GM12878 (cell line): ENCODE measurements around the gene CUTA. TPM values are rescaled to one million over a fixed set of nuclear protein-coding genes. Genes with fewer than 3 reads are reported as not detected.

ENCODE experiments used
- ATAC-seq: fragments of 200-7000 bp; cut with Tn5 transposase; 3 replicates; pipeline ENCODE4 v1.9.1; 2020; ENCODE audit warnings: mild to moderate bottlenecking, moderate library complexity
- BruUV-seq: library from RNA; stranded (reverse); fragments of 400-500 nt; replicated peaks from 2 replicates; lab custom pipeline; 2021; lab: Mats Ljungman, UMichigan
- CTCF ChIA-PET: fragments of 300-600 bp; sonication (Branson Sonifier 250); formaldehyde crosslinking; extraction: SDS; loops from one replicate; lab custom pipeline; 2021; ENCODE audit warnings: inconsistent platforms; lab: Yijun Ruan, JAX
- POLR2A ChIA-PET: fragments of 350-600 bp; formaldehyde crosslinking; extraction: SDS; loops from one replicate; lab custom pipeline; 2021; ENCODE audit warnings: inconsistent platforms; lab: Charles Lee
- RAD21 ChIA-PET: fragments of 300-600 bp; sonication (Branson Sonifier 250); formaldehyde crosslinking; loops from one replicate; lab custom pipeline; 2023; ENCODE audit warnings: antibody characterized with exemption; ENCODE audit not compliant: unreplicated experiment; lab: Charles Lee
- SMC1A ChIA-PET: fragments of 300-600 bp; sonication (Branson Sonifier 250); formaldehyde crosslinking; loops from one replicate; lab custom pipeline; 2023; ENCODE audit not compliant: unreplicated experiment, uncharacterized antibody; lab: Charles Lee
- DNase-seq: peaks from one replicate; pipeline ENCODE4 v3.0.0-alpha.2; 2011; ENCODE audit warnings: low read depth, low spot score
- FAIRE-seq: peaks from 3 replicates; lab custom pipeline; 2011; peaks lifted over from hg19 to GRCh38; lab: Jason Lieb, UNC
- H2AFZ ChIP-seq: 2 replicates; pipeline ENCODE4 v1.6.0; 2011; ENCODE audit warnings: low read depth, low read length, control low read depth; ENCODE audit not compliant: control insufficient read depth
- H3K27ac ChIP-seq: 2 replicates; pipeline ENCODE4 v1.5.1; 2011; ENCODE audit warnings: control low read depth; ENCODE audit not compliant: control insufficient read depth, insufficient read depth
- H3K27me3 ChIP-seq, 2 experiments: replicated peaks in 1 of 2; 2 replicates each; pipeline versions ENCODE4 v1.6.0 to v1.6.1; 2011; ENCODE audit warnings: low read length in 1 of 2; ENCODE audit not compliant: control insufficient read depth in 2 of 2, insufficient read depth in 2 of 2
- H3K36me3 ChIP-seq, 2 experiments: 2 replicates each; pipeline ENCODE4 v1.5.1; 2011; ENCODE audit warnings: low read length in 1 of 2; ENCODE audit not compliant: control insufficient read depth in 2 of 2, insufficient read depth in 2 of 2
- H3K4me1 ChIP-seq: 2 replicates; pipeline ENCODE4 v1.6.1; 2011; ENCODE audit warnings: mild to moderate bottlenecking, low read length, moderate library complexity, mixed read lengths; ENCODE audit not compliant: control insufficient read depth, insufficient read depth
- H3K4me2 ChIP-seq: 2 replicates; pipeline ENCODE4 v1.6.0; 2011; ENCODE audit warnings: control low read depth; ENCODE audit not compliant: control insufficient read depth, insufficient read depth
- H3K4me3 ChIP-seq: fragments of 200-600 bp; sonication (generic); 2 replicates; pipeline ENCODE4 v1.5.1; 2016
- H3K79me2 ChIP-seq: 2 replicates; pipeline ENCODE4 v1.6.0; 2011; ENCODE audit warnings: low read length; ENCODE audit not compliant: control insufficient read depth, insufficient read depth
- H3K9ac ChIP-seq: 2 replicates; pipeline ENCODE4 v1.8.0; 2011; ENCODE audit warnings: low read length, control low read depth, mixed read lengths; ENCODE audit not compliant: control insufficient read depth, insufficient read depth
- H3K9me3 ChIP-seq: replicated peaks from 3 replicates; pipeline ENCODE4 v1.5.1; 2011; ENCODE audit warnings: mild to moderate bottlenecking, low read length; ENCODE audit not compliant: control insufficient read depth, insufficient read depth
- H4K20me1 ChIP-seq: 2 replicates; pipeline ENCODE4 v1.6.0; 2011; ENCODE audit not compliant: control insufficient read depth, insufficient read depth
- CTCF ChIP-seq, 3 experiments: IDR thresholded peaks in 2 of 3; conservative IDR thresholded peaks in 1 of 3; 2 replicates each; pipeline ENCODE4 v1.5.1; 2011; ENCODE audit warnings: low read depth in 3 of 3, low read length in 3 of 3, mild to moderate bottlenecking in 3 of 3, control low read depth in 2 of 3, moderate library complexity in 2 of 3, inconsistent platforms in 1 of 3, mixed read lengths in 1 of 3; ENCODE audit not compliant: control insufficient read depth in 2 of 3, insufficient read depth in 1 of 3; ENCODE audit errors: extremely low read depth in 1 of 3
- ETV6 ChIP-seq, 2 experiments: fragments of 450-650 bp in 1 of 2; IDR thresholded peaks in 1 of 2; conservative IDR thresholded peaks in 1 of 2; 2 replicates each; pipeline ENCODE4 v1.6.1; 2014; ENCODE audit warnings: antibody characterized with exemption in 1 of 2, borderline replicate concordance in 1 of 2, low read depth in 1 of 2, mild to moderate bottlenecking in 1 of 2, moderate library complexity in 1 of 2
- FOXK2 ChIP-seq: fragments of 450-650 bp; IDR thresholded peaks from 2 replicates; pipeline ENCODE4 v1.6.1; 2017; ENCODE audit warnings: mild to moderate bottlenecking, moderate library complexity
- MEF2A ChIP-seq: IDR thresholded peaks from 2 replicates; pipeline ENCODE4 v1.6.1; 2011; ENCODE audit warnings: low read depth, mild to moderate bottlenecking, low read length, moderate library complexity; ENCODE audit not compliant: insufficient read depth
- MXI1 ChIP-seq: fragments of 150-350 bp; IDR thresholded peaks from 2 replicates; pipeline ENCODE4 v1.6.1; 2011; ENCODE audit warnings: low read depth, mild to moderate bottlenecking, inconsistent platforms, low read length, improper control_type of control experiment
- NR2C1 ChIP-seq: fragments of 450-650 bp; IDR thresholded peaks from 2 replicates; pipeline ENCODE4 v1.6.1; 2017; ENCODE audit warnings: antibody characterized with exemption, mild to moderate bottlenecking, moderate library complexity
- PAX8 ChIP-seq: fragments of 450-650 bp; IDR thresholded peaks from 2 replicates; pipeline ENCODE4 v1.6.1; 2017; ENCODE audit warnings: mild to moderate bottlenecking, moderate library complexity
- RAD21 ChIP-seq: IDR thresholded peaks from 2 replicates; pipeline ENCODE4 v1.6.1; 2011; ENCODE audit warnings: mild to moderate bottlenecking, low read depth, low read length, moderate library complexity; ENCODE audit not compliant: insufficient read depth
- RELB ChIP-seq: fragments of 450-650 bp; IDR thresholded peaks from 2 replicates; pipeline ENCODE4 v1.6.1; 2017; ENCODE audit warnings: low read depth, mild to moderate bottlenecking, moderate library complexity
- SMAD1 ChIP-seq: fragments of 450-650 bp; IDR thresholded peaks from 2 replicates; pipeline ENCODE4 v1.6.1; 2018; ENCODE audit warnings: mild to moderate bottlenecking, low read depth; ENCODE audit not compliant: partially characterized antibody
- SMC3 ChIP-seq: IDR thresholded peaks from 2 replicates; pipeline ENCODE4 v1.6.1; 2011; ENCODE audit warnings: low read length, improper control_type of control experiment, borderline replicate concordance
- SUPT20H ChIP-seq: IDR thresholded peaks from 2 replicates; pipeline ENCODE4 v1.6.1; 2011; ENCODE audit warnings: low read depth, mild to moderate bottlenecking, low read length, moderate library complexity, borderline replicate concordance; ENCODE audit not compliant: control insufficient read depth
- WGBS: methylation state at CpG from one replicate; pipeline ENCODE4 v1.1.6; 2016; ENCODE audit warnings: low lambda C conversion rate; ENCODE audit not compliant: insufficient replicate concordance, insufficient coverage; ENCODE audit errors: missing lambda C conversion rate; 5-methylcytosine and 5-hydroxymethylcytosine counted together
- in situ Hi-C: fragments of 300-500 bp; cut with MboI; formaldehyde crosslinking; loops from 9 replicates; pipeline ENCODE4 v1.14.3; 2018; ENCODE audit warnings: mixed read lengths
- intact Hi-C: fragments of 100-400 bp; cut with micrococcal nuclease; formaldehyde crosslinking; loops from one replicate; pipeline ENCODE4 v1.14.2; 2022; ENCODE audit not compliant: unreplicated experiment
- polyA plus RNA-seq, 11 experiments: library from polyadenylated mRNA; depleted of rRNA in 4 of 11; unstranded in 6 of 11; stranded (reverse) in 5 of 11; fragments of >200 nt; fragmentation: Nextera tagmentation in 4 of 11; fragmentation: Illumina TruSeq in 1 of 11; extraction: Ambion mirVana in 4 of 11; extraction: Trizol in 1 of 11; gene quantifications; 1 replicate in 1 of 11; 2 replicates in 10 of 11; pipeline versions ENCODE4 v1.2.1 to v1.2.3, GENCODE V29; 2011 to 2016; ENCODE audit warnings: inconsistent platforms in 2 of 11, missing spikeins in 2 of 11, low read depth in 1 of 11
- total RNA-seq, 4 experiments: library from RNA; depleted of rRNA in 3 of 4; stranded (reverse); fragments of >200 nt in 3 of 4; fragmentation: Illumina TruSeq in 1 of 4; extraction: Trizol in 1 of 4; gene quantifications; 2 replicates each; pipeline versions ENCODE4 v1.2.1 to v1.2.3, GENCODE V29; 2013 to 2021

Gene CUTA
- total and polyA plus RNA-seq, 10 of the 15 experiments (the other 5 are each of a cell fraction or from before 2014, with no cell fraction given), result 102 to 293 (median 189) TPM

GRCh38 chr6:33410050-33410710 is 7.7 kb downstream of the CUTA start (continued):
- TF ChIP-seq RELB (0 out of 2 replicates have a peak, but pooled peaks have one; percentile 42), FOXK2 (no peak), ETV6 (conservative IDR thresholded peaks at IDR 0.05 in 1 of 2, IDR thresholded peaks at IDR 0.05 in 1 of 2; ENCODE audit: borderline replicate concordance in 1 of 2, low read depth in 1 of 2) (no peak), SMAD1 (no peak), SUPT20H (no peak), NR2C1 (no peak), MEF2A (0 out of 2 replicates have a peak, but pooled peaks have one; percentile 8), PAX8 (no peak), MXI1 (peak; percentile 81)

- H3K9ac ChIP-seq, result no peak overlapping the region
- CTCF ChIA-PET, result no interaction called here
- intact Hi-C loops (no loop called here), in situ Hi-C loops (no loop called here)
- H3K27ac ChIP-seq, result no peak overlapping the region
- BruUV-seq, result no TSS peak
- H3K79me2 ChIP-seq, result peaks cover 2% of the 10 kb centered on the region; the same call in 1 of the 2 replicates
- H3K4me3 ChIP-seq, result no peak overlapping the region
- H4K20me1 ChIP-seq, result no peaks in the 10 kb centered on the region
- H2AFZ ChIP-seq, result no peak overlapping the region
- DNase-seq (no peak), ATAC-seq (no peak), FAIRE-seq (no peak)
- RAD21 ChIA-PET, result no interaction called here
- 76% methylated on average over 5 of the region's 5 CpGs for WGBS
- POLR2A ChIA-PET, result no interaction called here
- peaks cover 33 to 34% of the 10 kb centered on the region in 2 experiments for H3K36me3 ChIP-seq
- H3K27me3 ChIP-seq, result no peaks in the 10 kb centered on the region
- H3K4me1 ChIP-seq, result peaks cover 7% of the 10 kb centered on the region; the same call in 1 of the 2 replicates
- no peaks in the 10 kb centered on the region for H3K9me3 ChIP-seq
- SMC1A ChIA-PET, result interaction anchor here (0.6 kb wide), 1 partner anchor 130 kb away, joined by 3 read pairs; the partner anchor contains the start of gene B3GALT4
- no peak overlapping the region for H3K4me2 ChIP-seq
- TF ChIP-seq SMC3, result peak; percentile 12; the same call in 1 of the 2 replicates
- peak; percentile 5 to 28 (median 10); a peak in 2 of 6 replicates for TF ChIP-seq CTCF (IDR thresholded peaks at IDR 0.05 in 2 of 3, conservative IDR thresholded peaks at IDR 0.05 in 1 of 3; ENCODE audit: control insufficient read depth in 2 of 3, extremely low read depth in 1 of 3, insufficient read depth in 1 of 3, low read depth in 3 of 3, low read length in 3 of 3)
- TF ChIP-seq RELB, result no peak
- peak; percentile 52 for TF ChIP-seq RAD21
Observed at GRCh38 chr6:33407132-33407718, 10.7 kb downstream of the CUTA start.
